ENCODE data around the gene LSR.

The LSR gene

DNA sequence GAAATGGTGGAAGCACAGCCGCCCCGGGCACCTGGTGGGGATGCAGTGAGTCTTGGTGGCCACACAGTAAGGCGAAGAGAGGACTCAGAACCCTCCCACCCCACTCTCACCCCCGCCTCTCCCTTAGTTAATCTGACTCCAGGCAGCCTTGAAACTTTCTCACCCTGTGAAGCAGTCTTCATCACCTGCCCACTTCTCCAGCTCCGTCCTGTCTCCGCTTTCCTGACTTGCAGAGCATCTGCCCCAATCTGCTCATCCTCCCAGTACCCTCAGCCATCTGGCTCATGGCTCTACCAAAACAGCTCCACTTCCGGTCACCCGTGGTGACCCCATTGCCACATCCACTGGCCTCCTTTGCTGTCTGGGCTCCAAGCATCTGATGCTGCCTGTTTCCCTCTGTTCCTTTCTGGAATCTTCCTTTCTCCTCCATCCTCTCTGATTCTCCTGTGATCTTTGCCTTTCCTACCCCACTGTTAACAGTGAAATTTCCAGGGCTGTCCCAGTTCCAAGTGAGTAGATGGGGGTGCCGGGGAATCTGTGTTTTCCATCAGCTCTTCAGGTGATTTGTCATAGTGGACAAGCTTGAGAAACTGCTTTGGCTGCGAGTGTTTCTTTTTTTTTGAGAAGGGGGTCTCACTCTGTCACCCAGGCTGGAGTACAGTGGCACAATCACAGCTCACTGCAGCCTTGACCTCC lies 24.3 kb downstream of the LSR start:
- TF ChIP-seq POLR2A (IDR thresholded peaks at IDR 0.05; ENCODE audit: extremely low read depth, insufficient read length) (no peak), MAX (IDR thresholded peaks at IDR 0.05; ENCODE audit: low read depth, low read length) (no peak), MYC (IDR thresholded peaks at IDR 0.05; ENCODE audit: low read depth, low read length) (no peak), CTCF (IDR thresholded peaks at IDR 0.05; ENCODE audit: low read depth, low read length) (no peak)
- H3K4me3 ChIP-seq (ENCODE audit: low read depth, low read length), result no peak overlapping the region
- DNase-seq (ENCODE audit: low read depth), result no peak

GRCh38 chr19:35273686-35274259 lies 25.0 kb downstream of the LSR start:
- no peak for DNase-seq (ENCODE audit: low read depth)
- H3K4me3 ChIP-seq (ENCODE audit: low read depth, low read length), result no peak overlapping the region
- no peak for TF ChIP-seq MYC (IDR thresholded peaks at IDR 0.05; ENCODE audit: low read depth, low read length)
- no peak for TF ChIP-seq POLR2A (IDR thresholded peaks at IDR 0.05; ENCODE audit: extremely low read depth, insufficient read length)
- no peak for TF ChIP-seq CTCF (IDR thresholded peaks at IDR 0.05; ENCODE audit: low read depth, low read length)
- no peak for TF ChIP-seq MAX (IDR thresholded peaks at IDR 0.05; ENCODE audit: low read depth, low read length)

GRCh38 chr19:35274323-35274722 lies 25.5 kb downstream of the LSR start:
- TF ChIP-seq POLR2A (IDR thresholded peaks at IDR 0.05; ENCODE audit: extremely low read depth, insufficient read length) (no peak), MAX (IDR thresholded peaks at IDR 0.05; ENCODE audit: low read depth, low read length) (no peak), MYC (IDR thresholded peaks at IDR 0.05; ENCODE audit: low read depth, low read length) (no peak), CTCF (IDR thresholded peaks at IDR 0.05; ENCODE audit: low read depth, low read length) (no peak)
- DNase-seq (ENCODE audit: low read depth), result no peak
- no peak overlapping the region for H3K4me3 ChIP-seq (ENCODE audit: low read depth, low read length)

- no peak overlapping the region for H3K4me3 ChIP-seq (ENCODE audit: low read depth, low read length)
- DNase-seq (ENCODE audit: low read depth), result no peak
- no peak for TF ChIP-seq CTCF (IDR thresholded peaks at IDR 0.05; ENCODE audit: low read depth, low read length)
- no peak for TF ChIP-seq MYC (IDR thresholded peaks at IDR 0.05; ENCODE audit: low read depth, low read length)
- TF ChIP-seq MAX (IDR thresholded peaks at IDR 0.05; ENCODE audit: low read depth, low read length), result no peak
- no peak for TF ChIP-seq POLR2A (IDR thresholded peaks at IDR 0.05; ENCODE audit: extremely low read depth, insufficient read length)
Observed at GRCh38 chr19:35276706-35277281, 28.0 kb downstream of the LSR start.

DNA sequence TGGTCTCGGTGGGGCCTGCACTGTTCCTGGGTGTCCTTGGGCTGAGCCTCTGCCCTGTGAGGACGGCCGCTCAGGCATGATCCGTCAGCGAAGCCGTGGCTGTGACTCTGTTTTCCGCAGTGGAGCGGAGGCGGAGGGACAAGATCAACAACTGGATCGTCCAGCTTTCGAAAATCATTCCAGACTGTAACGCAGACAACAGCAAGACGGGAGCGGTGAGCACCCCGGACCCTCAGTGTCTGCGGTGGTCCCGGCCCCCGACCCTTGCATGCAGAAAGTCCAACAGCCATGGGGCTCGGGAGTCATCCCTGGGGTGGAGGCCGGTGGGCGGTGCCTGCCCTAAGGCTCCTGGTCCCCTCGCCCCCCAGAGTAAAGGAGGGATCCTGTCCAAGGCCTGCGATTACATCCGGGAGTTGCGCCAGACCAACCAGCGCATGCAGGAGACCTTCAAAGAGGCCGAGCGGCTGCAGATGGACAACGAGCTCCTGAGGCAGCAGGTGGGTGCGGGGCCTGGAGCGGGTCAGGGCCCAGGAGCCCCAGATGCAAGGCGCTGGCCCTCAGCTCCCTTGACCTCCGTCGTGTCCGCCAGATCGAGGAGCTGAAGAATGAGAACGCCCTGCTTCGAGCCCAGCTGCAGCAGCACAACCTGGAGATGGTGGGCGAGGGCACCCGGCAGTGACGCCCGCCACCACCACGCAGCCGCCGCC lies 29.9 kb downstream of the LSR start:
- no peak for TF ChIP-seq MYC (IDR thresholded peaks at IDR 0.05; ENCODE audit: low read depth, low read length)
- no peak for TF ChIP-seq POLR2A (IDR thresholded peaks at IDR 0.05; ENCODE audit: extremely low read depth, insufficient read length)
- no peak for TF ChIP-seq MAX (IDR thresholded peaks at IDR 0.05; ENCODE audit: low read depth, low read length)
- no peak for TF ChIP-seq CTCF (IDR thresholded peaks at IDR 0.05; ENCODE audit: low read depth, low read length)
- DNase-seq (ENCODE audit: low read depth), result no peak
- no peak overlapping the region for H3K4me3 ChIP-seq (ENCODE audit: low read depth, low read length)

Measured in NB4 (cell line).